B cell (primary cell): ENCODE results near the gene STK11. TPM values are rescaled to one million over a fixed set of nuclear protein-coding genes. Genes with fewer than 3 reads are reported as not detected.

ENCODE experiments used
- ATAC-seq: fragments of 200-7000 bp; cut with Tn5 transposase; one replicate; pipeline ENCODE4 v1.10.0; 2021; ENCODE audit warnings: low read depth, mild to moderate bottlenecking, moderate number of reproducible peaks, moderate library complexity
- CTCF ChIA-PET: fragments of 350-600 bp; sonication (Branson Sonifier 250); formaldehyde crosslinking; loops from one replicate; lab custom pipeline; 2021; ENCODE audit warnings: antibody characterized with exemption, inconsistent platforms; lab: Charles Lee
- POLR2A ChIA-PET: fragments of 350-600 bp; sonication (Branson Sonifier 250); formaldehyde crosslinking; loops from one replicate; lab custom pipeline; 2021; ENCODE audit warnings: antibody characterized with exemption; lab: Charles Lee
- DNase-seq: peaks from one replicate; pipeline ENCODE4 v3.0.0; 2013
- H2AFZ ChIP-seq: 2 replicates; pipeline ENCODE4 v1.6.1; 2012; ENCODE audit warnings: mild to moderate bottlenecking, low read depth, low read length; ENCODE audit not compliant: insufficient read depth, poor library complexity, severe bottlenecking
- H3K27ac ChIP-seq, 2 donors: 1 replicate in 1 of 2; 2 replicates in 1 of 2; pipeline ENCODE4 v1.5.1; 2012 to 2013; ENCODE audit warnings: low read length in 2 of 2, mild to moderate bottlenecking in 2 of 2, moderate library complexity in 1 of 2
- H3K27me3 ChIP-seq, 4 experiments: fragments of 200-600 bp in 1 of 4; sonication (generic) in 1 of 4; replicated peaks in 1 of 4; 1 replicate in 2 of 4; 2 replicates in 2 of 4; pipeline versions ENCODE4 v1.6.1 to v1.7.0; 2013 to 2016; ENCODE audit warnings: low read length in 3 of 4, mild to moderate bottlenecking in 2 of 4, mixed read lengths in 1 of 4, moderate library complexity in 1 of 4; ENCODE audit not compliant: insufficient read depth in 4 of 4, control insufficient read depth in 3 of 4; ENCODE audit errors: control extremely low read depth in 1 of 4
- H3K36me3 ChIP-seq, 2 experiments: replicated peaks in 1 of 2; 1 replicate in 1 of 2; 2 replicates in 1 of 2; pipeline versions ENCODE4 v1.6.1 to v1.7.1; 2013; ENCODE audit warnings: low read length in 1 of 2; ENCODE audit not compliant: insufficient read depth in 2 of 2, control insufficient read depth in 1 of 2; ENCODE audit errors: control extremely low read depth in 1 of 2, extremely low read depth in 1 of 2
- H3K4me1 ChIP-seq, 2 donors: fragments of 200-600 bp in 1 of 2; sonication (generic) in 1 of 2; 1 replicate in 1 of 2; 2 replicates in 1 of 2; pipeline versions ENCODE4 v1.5.1 to v1.6.1; 2013 to 2017; ENCODE audit warnings: low read length in 2 of 2; ENCODE audit not compliant: control insufficient read depth in 2 of 2, insufficient read depth in 2 of 2
- H3K4me2 ChIP-seq: replicated peaks from 2 replicates; pipeline ENCODE3; 2012; ENCODE audit warnings: mild to moderate bottlenecking, low read depth, low read length; ENCODE audit not compliant: poor library complexity, severe bottlenecking
- H3K4me3 ChIP-seq, 5 experiments: fragments of 200-600 bp in 1 of 5; sonication (generic) in 1 of 5; 1 replicate in 3 of 5; 2 replicates in 2 of 5; pipeline versions ENCODE4 v1.5.1 to v1.7.0; 2011 to 2016; ENCODE audit warnings: low read length in 4 of 5, mild to moderate bottlenecking in 4 of 5, low read depth in 2 of 5, control low read depth in 1 of 5, moderate library complexity in 1 of 5; ENCODE audit not compliant: insufficient read depth in 1 of 5; ENCODE audit errors: control extremely low read depth in 1 of 5, extremely low read depth in 1 of 5
- H3K79me2 ChIP-seq: fragments of 200-600 bp; sonication (generic); one replicate; pipeline ENCODE4 v1.6.0; 2016; ENCODE audit warnings: low read length; ENCODE audit not compliant: control insufficient read depth, insufficient read depth
- H3K9ac ChIP-seq: fragments of 200-600 bp; sonication (generic); 2 replicates; pipeline ENCODE4 v1.6.1; 2017; ENCODE audit warnings: mild to moderate bottlenecking, low read length, moderate library complexity
- H3K9me3 ChIP-seq, 3 donors: one replicate each; pipeline versions ENCODE4 v1.6.1 to v1.7.1; 2013; ENCODE audit warnings: low read length in 2 of 3; ENCODE audit not compliant: control insufficient read depth in 2 of 3, insufficient read depth in 1 of 3; ENCODE audit errors: control extremely low read depth in 1 of 3
- H4K20me1 ChIP-seq: 2 replicates; pipeline ENCODE4 v1.6.0; 2012; ENCODE audit warnings: mild to moderate bottlenecking, low read length; ENCODE audit not compliant: insufficient read depth, control insufficient read depth, poor library complexity, severe bottlenecking
- H3K27ac Mint-ChIP-seq: one replicate; pipeline ENCODE4 v1.8.0; 2021; ENCODE audit warnings: mixed read lengths
- H3K27me3 Mint-ChIP-seq: one replicate; pipeline ENCODE4 v1.8.0; 2021; ENCODE audit warnings: mixed read lengths
- H3K4me1 Mint-ChIP-seq: one replicate; pipeline ENCODE4 v1.8.0; 2021; ENCODE audit warnings: mixed read lengths
- H3K4me3 Mint-ChIP-seq: one replicate; pipeline ENCODE4 v1.8.0; 2021; ENCODE audit warnings: mixed read lengths
- H3K9me3 Mint-ChIP-seq: one replicate; pipeline ENCODE4 v1.8.0; 2022; ENCODE audit warnings: mixed read lengths; ENCODE audit not compliant: insufficient read depth
- EZH2 ChIP-seq: IDR thresholded peaks from 2 replicates; pipeline ENCODE4 v1.6.1; 2012; ENCODE audit warnings: borderline replicate concordance, low read depth, mild to moderate bottlenecking, moderate library complexity, low read length; ENCODE audit not compliant: insufficient read depth, poor library complexity, severe bottlenecking
- WGBS: methylation state at CpG from one replicate; pipeline ENCODE4 v1.1.5; 2013; ENCODE audit warnings: missing lambda C conversion rate; ENCODE audit not compliant: insufficient coverage; 5-methylcytosine and 5-hydroxymethylcytosine counted together
- intact Hi-C: fragments of 100-400 bp; cut with micrococcal nuclease; formaldehyde crosslinking; loops from one replicate; pipeline ENCODE4 v1.10.0; 2022
- polyA plus RNA-seq: library from polyadenylated mRNA; depleted of rRNA; stranded (reverse); fragments of >200 nt; gene quantifications from 2 replicates; pipeline ENCODE4 v1.2.3, GENCODE V29; 2012
- total RNA-seq, 2 donors: library from RNA; stranded (reverse); fragments of 120-200 nt in 1 of 2; gene quantifications; 1 replicate in 1 of 2; 2 replicates in 1 of 2; pipeline versions ENCODE4 v1.2.3 to v1.2.4, GENCODE V29; 2013 to 2022
- TF ChIP-seq, protein P1 (sequence below): fragments of 200-600 bp; IDR thresholded peaks from one replicate; pipeline ENCODE4 v1.8.0; 2022; ENCODE audit warnings: antibody characterized with exemption, mild to moderate bottlenecking

The STK11 gene
- total and polyA plus RNA-seq, 2 donors (not counting 1 experiment from before 2014, with no cell fraction given), result 87.9 to 89.9 TPM

DNA sequence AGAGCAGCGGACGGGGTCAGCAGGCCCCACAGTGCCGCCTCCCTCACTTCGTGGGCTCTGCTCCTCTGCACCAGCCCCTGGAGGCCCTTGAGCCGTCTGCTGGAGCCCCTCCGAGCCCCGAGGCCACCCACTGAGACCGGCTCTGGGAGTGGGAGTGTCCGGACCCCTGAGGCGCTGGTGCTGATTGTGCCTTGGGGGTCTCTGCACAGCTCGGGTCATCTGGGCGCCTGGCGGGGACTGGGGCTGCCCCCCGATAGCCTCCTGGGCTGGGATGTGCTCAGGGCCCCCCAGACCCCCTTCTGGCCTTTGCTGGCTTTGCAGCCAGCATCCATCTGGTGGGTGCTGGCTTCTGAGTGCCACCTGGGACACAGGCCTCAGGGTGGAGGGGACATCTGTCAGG is 16.8 kb downstream of the STK11 start:
- Histone ChIP-seq H3K27me3 (no peaks in the 10 kb centered on the region), H3K9me3 (no peaks in the 10 kb centered on the region), H2AFZ (no peak overlapping the region), H3K27ac (no peak overlapping the region), H3K36me3 (peaks cover 0 to 41% of the 10 kb centered on the region in 2 experiments), H3K79me2 (peaks cover 35% of the 10 kb centered on the region), H3K4me3 (no peak overlapping the region), H3K4me2 (no peak overlapping the region), H4K20me1 (peaks cover 52% of the 10 kb centered on the region), H3K4me1 (no peaks in the 10 kb centered on the region), H3K9ac (no peak overlapping the region)
- Mint-ChIP-seq H3K4me3 (no peak overlapping the region), H3K27me3 (no peaks in the 10 kb centered on the region), H3K27ac (no peak overlapping the region), H3K9me3 (no peaks in the 10 kb centered on the region), H3K4me1 (peaks cover 4% of the 10 kb centered on the region)
- intact Hi-C loops, result no loop called here
- DNase-seq (no peak), ATAC-seq (no peak)
- ChIA-PET POLR2A (interaction anchor here (0.6 to 0.9 kb wide), 2 partner anchors 51 to 487 kb away, joined by 3 to 5 read pairs; no protein-coding TSS in a partner anchor), CTCF (interaction anchor here (1.0 to 1.9 kb wide), 2 partner anchors 31 to 238 kb away, joined by 3 to 6 read pairs; partner anchors contain the start of gene WDR18)
- no peak for TF ChIP-seq EZH2
- TF ChIP-seq, protein P1, sequence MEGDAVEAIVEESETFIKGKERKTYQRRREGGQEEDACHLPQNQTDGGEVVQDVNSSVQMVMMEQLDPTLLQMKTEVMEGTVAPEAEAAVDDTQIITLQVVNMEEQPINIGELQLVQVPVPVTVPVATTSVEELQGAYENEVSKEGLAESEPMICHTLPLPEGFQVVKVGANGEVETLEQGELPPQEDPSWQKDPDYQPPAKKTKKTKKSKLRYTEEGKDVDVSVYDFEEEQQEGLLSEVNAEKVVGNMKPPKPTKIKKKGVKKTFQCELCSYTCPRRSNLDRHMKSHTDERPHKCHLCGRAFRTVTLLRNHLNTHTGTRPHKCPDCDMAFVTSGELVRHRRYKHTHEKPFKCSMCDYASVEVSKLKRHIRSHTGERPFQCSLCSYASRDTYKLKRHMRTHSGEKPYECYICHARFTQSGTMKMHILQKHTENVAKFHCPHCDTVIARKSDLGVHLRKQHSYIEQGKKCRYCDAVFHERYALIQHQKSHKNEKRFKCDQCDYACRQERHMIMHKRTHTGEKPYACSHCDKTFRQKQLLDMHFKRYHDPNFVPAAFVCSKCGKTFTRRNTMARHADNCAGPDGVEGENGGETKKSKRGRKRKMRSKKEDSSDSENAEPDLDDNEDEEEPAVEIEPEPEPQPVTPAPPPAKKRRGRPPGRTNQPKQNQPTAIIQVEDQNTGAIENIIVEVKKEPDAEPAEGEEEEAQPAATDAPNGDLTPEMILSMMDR, result no peak
- WGBS, result 96% methylated on average over 13 of the region's 14 CpGs

DNA sequence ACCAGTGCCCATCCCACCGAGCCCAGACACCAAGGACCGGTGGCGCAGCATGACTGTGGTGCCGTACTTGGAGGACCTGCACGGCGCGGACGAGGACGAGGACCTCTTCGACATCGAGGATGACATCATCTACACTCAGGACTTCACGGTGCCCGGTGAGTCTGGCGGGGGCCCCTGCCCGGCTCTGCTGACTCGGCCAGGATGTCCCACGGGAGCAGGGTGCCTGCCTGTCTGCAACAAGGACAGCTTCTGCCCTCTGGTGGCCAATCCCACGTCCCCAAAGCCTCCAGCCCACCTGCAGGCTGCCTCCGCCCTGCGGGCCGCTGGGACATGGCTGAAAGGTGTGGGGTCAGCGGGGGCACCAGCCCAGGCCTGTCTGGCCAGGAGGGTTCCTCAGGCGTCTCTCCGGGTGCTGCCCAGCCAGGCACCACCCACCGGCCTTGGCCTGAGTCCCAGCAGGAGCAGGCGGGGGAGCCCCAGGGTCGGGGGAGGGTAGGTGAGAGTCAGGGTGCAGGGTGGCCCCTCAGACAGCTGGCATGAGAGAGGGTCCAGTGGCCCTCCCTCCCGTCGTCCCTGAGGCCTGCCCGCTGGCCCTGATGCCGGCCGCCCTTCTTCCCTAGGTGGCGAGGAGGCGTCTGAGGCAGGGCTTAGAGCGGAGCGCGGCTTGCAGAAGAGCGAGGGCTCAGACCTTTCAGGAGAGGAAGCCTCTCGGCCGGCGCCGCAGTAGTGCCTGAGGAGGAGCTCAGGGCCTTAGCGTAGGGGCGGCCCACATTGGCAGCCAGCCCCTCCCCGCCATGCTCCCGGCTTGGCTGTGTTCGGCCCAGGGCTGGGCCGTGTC is 17.7 kb downstream of the STK11 start:
- CTCF ChIA-PET, result interaction anchor here (1.0 to 1.9 kb wide), 4 partner anchors 10 to 239 kb away, joined by 3 to 6 read pairs (median 4); partner anchors contain the start of genes ATP5F1D and WDR18
- H2AFZ ChIP-seq, result no peak overlapping the region
- TF ChIP-seq, protein P1, result no peak
- no peak for TF ChIP-seq EZH2
- peaks cover 0 to 41% of the 10 kb centered on the region in 2 experiments for H3K36me3 ChIP-seq
- no peak overlapping the region for H3K4me2 ChIP-seq
- H3K4me1 ChIP-seq, result no peaks in the 10 kb centered on the region
- Mint-ChIP-seq H3K9me3 (no peaks in the 10 kb centered on the region), H3K27me3 (no peaks in the 10 kb centered on the region), H3K27ac (no peak overlapping the region), H3K4me1 (peaks cover 2% of the 10 kb centered on the region), H3K4me3 (no peak overlapping the region)
- peaks cover 27% of the 10 kb centered on the region for H3K79me2 ChIP-seq
- DNase-seq, result peak; percentile 56
- peaks cover 44% of the 10 kb centered on the region for H4K20me1 ChIP-seq
- no peak overlapping the region for H3K9ac ChIP-seq
- 89% methylated on average over 48 of the region's 48 CpGs for WGBS
- H3K27me3 ChIP-seq, result no peaks in the 10 kb centered on the region
- H3K4me3 ChIP-seq, result no peak overlapping the region
- H3K27ac ChIP-seq, result no peak overlapping the region
- H3K9me3 ChIP-seq, result no peaks in the 10 kb centered on the region
- peak; percentile 43 for ATAC-seq
- intact Hi-C loops, result no loop called here
- POLR2A ChIA-PET, result interaction anchor here (0.6 to 0.9 kb wide), 2 partner anchors 52 to 159 kb away, joined by 3 read pairs; no protein-coding TSS in a partner anchor
